ENCODE measurements around the gene GBX1.

The GBX1 gene

GRCh38 chr7:151138153-151138851 is 29.2 kb downstream of the GBX1 start:
- no peak for ATAC-seq

GRCh38 chr7:151137791-151138152 is 29.7 kb downstream of the GBX1 start:
- ATAC-seq: no peak

- no peak for ATAC-seq
These were observed 30.3 kb downstream of the GBX1 start for GRCh38 chr7:151137076-151137675.

GRCh38 chr7:151135866-151136843 is 31.3 kb downstream of the GBX1 start:
- ATAC-seq: no peak

- no peak for ATAC-seq
These were observed 32.0 kb downstream of the GBX1 start for GRCh38 chr7:151135525-151135845.

- ATAC-seq: no peak
These were observed 32.6 kb downstream of the GBX1 start for GRCh38 chr7:151134743-151135524.

GRCh38 chr7:151133986-151134742 is 33.3 kb downstream of the GBX1 start:
- no peak for ATAC-seq

- ATAC-seq: no peak
These were observed 34.1 kb downstream of the GBX1 start for GRCh38 chr7:151133266-151133985.

GRCh38 chr7:151132461-151133205 is 34.9 kb downstream of the GBX1 start:
- no peak for ATAC-seq

GRCh38 chr7:151131592-151132293 is 35.8 kb downstream of the GBX1 start:
- ATAC-seq: no peak

- no peak for ATAC-seq
These were observed 36.3 kb downstream of the GBX1 start for GRCh38 chr7:151131224-151131591.

GRCh38 chr7:151130741-151131157 is 36.7 kb downstream of the GBX1 start:
- ATAC-seq: no peak

GRCh38 chr7:151129960-151130591 is 37.4 kb downstream of the GBX1 start:
- ATAC-seq: no peak

- ATAC-seq: no peak
These were observed 38.2 kb downstream of the GBX1 start for GRCh38 chr7:151129117-151129959.

- ATAC-seq: no peak
These were observed 38.8 kb downstream of the GBX1 start for GRCh38 chr7:151128716-151129115.

GRCh38 chr7:151128144-151128543 is 39.4 kb downstream of the GBX1 start:
- ATAC-seq: no peak

GRCh38 chr7:151126491-151127137 is 40.9 kb downstream of the GBX1 start:
- no peak for ATAC-seq

Measured in activated CD4-positive, CD25-positive, alpha-beta regulatory T cell treated with anti-CD3 and anti-CD28 coated beads, Interleukin-2, amount 50 U/mL, for 24 hours (primary cell).